Fibroblast of pulmonary artery (primary cell): Measurements from ENCODE around the gene RBMS1.

ENCODE experiments used
- DNase-seq: peaks from one replicate; pipeline ENCODE4 v3.0.0-alpha.2; 2010; ENCODE audit warnings: low read depth
- H3K4me3 ChIP-seq: replicated peaks from 2 replicates; pipeline ENCODE4 v1.5.1; 2011; ENCODE audit warnings: low read depth, mild to moderate bottlenecking, control low read depth, low read length, moderate library complexity
- TF ChIP-seq, protein P1 (sequence below): IDR thresholded peaks from 2 replicates; pipeline ENCODE4 v1.5.1; 2011; ENCODE audit warnings: mild to moderate bottlenecking, control low read depth, low read length, inconsistent platforms; ENCODE audit errors: missing control alignments

The RBMS1 gene

DNA sequence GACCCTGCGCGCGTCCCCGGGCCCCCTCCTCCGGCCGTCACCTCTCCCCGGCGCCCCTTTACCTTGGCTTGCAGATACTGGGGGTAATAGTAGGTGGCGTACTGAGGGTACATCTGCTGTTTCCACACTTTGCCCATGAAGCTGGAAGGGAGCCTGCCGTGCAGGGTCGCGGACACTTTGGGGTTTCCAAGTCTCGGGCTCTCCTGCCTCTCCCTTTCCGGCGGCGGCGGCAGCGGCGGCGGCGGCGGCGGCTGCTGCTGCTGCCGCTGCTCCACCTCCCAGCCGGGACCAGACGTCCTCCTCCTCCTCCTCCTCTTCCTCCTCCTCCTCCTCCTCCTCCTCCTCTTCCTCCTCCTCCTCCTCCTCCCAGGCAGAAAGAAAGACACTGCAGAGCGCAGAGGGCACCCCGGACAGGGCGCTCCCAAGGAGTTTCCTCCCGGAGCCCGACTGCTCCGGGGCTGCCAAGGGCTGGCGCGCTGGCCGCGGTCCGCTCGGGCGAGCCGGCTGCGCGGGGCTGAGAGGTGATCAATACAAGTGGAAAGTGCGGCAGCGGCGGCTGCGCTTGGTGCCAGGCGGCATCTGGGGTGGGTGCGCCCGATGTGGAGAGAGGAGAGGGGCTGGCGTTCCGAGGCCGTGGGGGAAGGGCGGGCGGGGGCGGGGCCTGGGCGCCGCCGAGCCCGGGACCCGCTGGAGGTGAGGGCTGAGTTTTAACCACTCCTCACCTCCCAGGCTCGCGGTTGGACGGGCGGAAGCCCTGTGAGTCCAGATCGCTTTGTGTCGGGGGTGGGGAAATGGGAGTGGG, at the start of gene RBMS1:
TSS of gene RBMS1 (minus strand) at position 581 of the 802 bp plus-strand sequence. CDS start at position 137, 444 bp downstream.
- peak within 1 kb of the TSS; percentile 74 for H3K4me3 ChIP-seq
- DNase-seq, result peak; percentile 74
- TF ChIP-seq, protein P1, sequence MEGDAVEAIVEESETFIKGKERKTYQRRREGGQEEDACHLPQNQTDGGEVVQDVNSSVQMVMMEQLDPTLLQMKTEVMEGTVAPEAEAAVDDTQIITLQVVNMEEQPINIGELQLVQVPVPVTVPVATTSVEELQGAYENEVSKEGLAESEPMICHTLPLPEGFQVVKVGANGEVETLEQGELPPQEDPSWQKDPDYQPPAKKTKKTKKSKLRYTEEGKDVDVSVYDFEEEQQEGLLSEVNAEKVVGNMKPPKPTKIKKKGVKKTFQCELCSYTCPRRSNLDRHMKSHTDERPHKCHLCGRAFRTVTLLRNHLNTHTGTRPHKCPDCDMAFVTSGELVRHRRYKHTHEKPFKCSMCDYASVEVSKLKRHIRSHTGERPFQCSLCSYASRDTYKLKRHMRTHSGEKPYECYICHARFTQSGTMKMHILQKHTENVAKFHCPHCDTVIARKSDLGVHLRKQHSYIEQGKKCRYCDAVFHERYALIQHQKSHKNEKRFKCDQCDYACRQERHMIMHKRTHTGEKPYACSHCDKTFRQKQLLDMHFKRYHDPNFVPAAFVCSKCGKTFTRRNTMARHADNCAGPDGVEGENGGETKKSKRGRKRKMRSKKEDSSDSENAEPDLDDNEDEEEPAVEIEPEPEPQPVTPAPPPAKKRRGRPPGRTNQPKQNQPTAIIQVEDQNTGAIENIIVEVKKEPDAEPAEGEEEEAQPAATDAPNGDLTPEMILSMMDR, result no peak

DNA sequence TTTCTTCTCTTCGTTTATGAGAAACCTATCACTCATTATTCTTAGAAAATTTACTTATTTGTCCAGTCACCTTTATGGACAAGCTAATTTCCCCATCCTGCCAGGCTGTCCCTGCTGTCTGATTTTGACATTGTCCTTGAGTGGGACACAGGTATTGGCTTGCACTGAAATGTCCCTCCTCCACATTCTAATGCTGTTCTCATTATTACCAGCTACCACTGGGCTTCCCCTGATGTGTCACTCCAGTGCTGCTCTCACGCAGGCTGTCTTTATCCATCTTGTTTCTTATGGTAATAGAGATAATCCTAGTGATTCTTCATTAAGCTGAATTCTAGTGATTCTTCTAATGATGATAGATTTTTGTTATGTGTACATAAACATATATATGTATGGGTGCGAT, 48.1 kb upstream of the RBMS1 start:
- DNase-seq, result no peak
- TF ChIP-seq, protein P1, result no peak
- H3K4me3 ChIP-seq, result no peak overlapping the region

GRCh38 chr2:160538559-160539355, 45.1 kb upstream of the RBMS1 start:
- no peak overlapping the region for H3K4me3 ChIP-seq
- TF ChIP-seq, protein P1, result no peak
- DNase-seq, result no peak

DNA sequence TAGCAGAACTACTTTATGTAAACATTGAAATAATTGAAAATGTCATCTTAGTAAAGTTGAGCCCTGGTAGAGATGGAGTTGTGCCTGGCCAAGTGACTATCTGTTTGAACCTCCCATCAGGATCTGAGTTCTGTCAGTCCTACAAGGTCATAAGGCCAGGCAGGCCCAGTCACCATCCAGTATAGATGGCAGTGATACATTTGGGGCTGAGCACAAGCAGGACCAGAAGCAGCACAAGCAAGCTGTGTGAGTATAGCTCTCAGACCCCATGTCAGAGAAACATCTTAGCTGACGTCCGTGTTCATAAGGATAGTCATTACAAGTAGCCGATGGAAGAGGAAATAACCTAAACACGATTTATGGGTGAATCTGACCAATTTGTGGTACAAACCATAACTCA, 44.5 kb upstream of the RBMS1 start:
- no peak overlapping the region for H3K4me3 ChIP-seq
- TF ChIP-seq, protein P1, result no peak
- DNase-seq, result no peak

GRCh38 chr2:160534996-160535395, 41.4 kb upstream of the RBMS1 start:
- no peak for DNase-seq
- TF ChIP-seq, protein P1, result no peak
- H3K4me3 ChIP-seq, result no peak overlapping the region

GRCh38 chr2:160534249-160534648, 40.6 kb upstream of the RBMS1 start:
- DNase-seq, result no peak
- no peak overlapping the region for H3K4me3 ChIP-seq
- TF ChIP-seq, protein P1, result no peak
